MG63 (cell line): ENCODE data around the gene SPG7. TPM values are rescaled to one million over a fixed set of nuclear protein-coding genes. Genes with fewer than 3 reads are reported as not detected.

Source experiments
- DNase-seq: peaks from one replicate; pipeline ENCODE4 v3.0.0-alpha.2; 2020
- H3K27me3 ChIP-seq: fragments of 250-450 bp; sonication (Bioruptor Pico); 2 replicates; pipeline ENCODE4 v1.5.1; 2020; ENCODE audit warnings: mild to moderate bottlenecking, moderate library complexity
- H3K36me3 ChIP-seq: fragments of 250-450 bp; sonication (Bioruptor Pico); 2 replicates; pipeline ENCODE4 v1.5.1; 2020; ENCODE audit warnings: mild to moderate bottlenecking, moderate library complexity
- H3K4me3 ChIP-seq: fragments of 250-450 bp; sonication (Bioruptor Pico); 2 replicates; pipeline ENCODE4 v1.5.1; 2020; ENCODE audit warnings: mild to moderate bottlenecking, moderate library complexity
- H3K9me3 ChIP-seq: fragments of 250-450 bp; sonication (Bioruptor Pico); 2 replicates; pipeline ENCODE4 v1.5.1; 2020; ENCODE audit warnings: mild to moderate bottlenecking, moderate library complexity
- total RNA-seq: library from RNA; depleted of rRNA; stranded (reverse); fragments of >200 nt; shearing (Covaris generic); gene quantifications from 2 replicates; pipeline ENCODE4 v1.2.3, GENCODE V29; 2014; ENCODE audit warnings: low replicate concordance

SPG7 gene
- total RNA-seq, 1 experiment from 2014 or later = 52.8 TPM

- DNase-seq = no peak
Observed at GRCh38 chr16:89482150-89482816, 25.9 kb upstream of the SPG7 start.

GRCh38 chr16:89482817-89483205 lies 25.4 kb upstream of the SPG7 start:
- Histone ChIP-seq H3K4me3 (no peak overlapping the region), H3K27me3 (no peaks in the 10 kb centered on the region), H3K9me3 (no peaks in the 10 kb centered on the region), H3K36me3 (0 out of 2 replicates have a peak, but pooled peaks cover 4% of the 10 kb centered on the region)
- no peak for DNase-seq

More at GRCh38 chr16:89482150-89482816, 25.9 kb upstream of the SPG7 start:
- no peak overlapping the region for H3K4me3 ChIP-seq
- H3K36me3 ChIP-seq = 0 out of 2 replicates have a peak, but pooled peaks cover 4% of the 10 kb centered on the region
- no peaks in the 10 kb centered on the region for H3K27me3 ChIP-seq
- no peaks in the 10 kb centered on the region for H3K9me3 ChIP-seq

GRCh38 chr16:89484041-89484501 lies 24.1 kb upstream of the SPG7 start:
- Histone ChIP-seq H3K36me3 (0 out of 2 replicates have a peak, but pooled peaks cover 4% of the 10 kb centered on the region), H3K4me3 (no peak overlapping the region), H3K9me3 (no peaks in the 10 kb centered on the region), H3K27me3 (no peaks in the 10 kb centered on the region)
- no peak for DNase-seq

- Histone ChIP-seq H3K27me3 (no peaks in the 10 kb centered on the region), H3K4me3 (no peak overlapping the region), H3K36me3 (0 out of 2 replicates have a peak, but pooled peaks cover 4% of the 10 kb centered on the region), H3K9me3 (no peaks in the 10 kb centered on the region)
- DNase-seq = no peak
Observed at GRCh38 chr16:89484923-89485679, 23.1 kb upstream of the SPG7 start.

GRCh38 chr16:89485701-89486246 lies 22.4 kb upstream of the SPG7 start:
- no peak for DNase-seq
- no peaks in the 10 kb centered on the region for H3K9me3 ChIP-seq
- H3K27me3 ChIP-seq = no peaks in the 10 kb centered on the region
- no peak overlapping the region for H3K4me3 ChIP-seq
- 0 out of 2 replicates have a peak, but pooled peaks cover 4% of the 10 kb centered on the region for H3K36me3 ChIP-seq

- H3K9me3 ChIP-seq = no peaks in the 10 kb centered on the region
- H3K4me3 ChIP-seq = peak overlapping the region; percentile 58
- no peaks in the 10 kb centered on the region for H3K36me3 ChIP-seq
- no peaks in the 10 kb centered on the region for H3K27me3 ChIP-seq
- peak; percentile 85 for DNase-seq
Observed at GRCh38 chr16:89489040-89489897, 18.9 kb upstream of the SPG7 start.

- Histone ChIP-seq H3K9me3 (no peaks in the 10 kb centered on the region), H3K27me3 (no peaks in the 10 kb centered on the region), H3K4me3 (peak overlapping the region; percentile 58; the same call in 1 of the 2 replicates), H3K36me3 (no peaks in the 10 kb centered on the region)
- DNase-seq = no peak
Observed at GRCh38 chr16:89489898-89490438, 18.2 kb upstream of the SPG7 start.

- H3K4me3 ChIP-seq = peak within 1 kb of the TSS; percentile 89
- H3K9me3 ChIP-seq = no peaks in the 10 kb centered on the region
- H3K27me3 ChIP-seq = no peaks in the 10 kb centered on the region
- no peaks in the 10 kb centered on the region for H3K36me3 ChIP-seq
- DNase-seq = peak; percentile 98
Observed at GRCh38 chr16:89490439-89491237, 17.6 kb upstream of the SPG7 start, which contains the start of gene ANKRD11. ANKRD11 (minus strand) TSS chr16:89490561; CDS start chr16:89317019, 173,542 bp downstream.

- Histone ChIP-seq H3K9me3 (no peaks in the 10 kb centered on the region), H3K36me3 (no peaks in the 10 kb centered on the region), H3K4me3 (peak overlapping the region; percentile 89), H3K27me3 (no peaks in the 10 kb centered on the region)
- DNase-seq = no peak
Observed at GRCh38 chr16:89491238-89491869, 16.8 kb upstream of the SPG7 start.

GRCh38 chr16:89491974-89492687 lies 16.1 kb upstream of the SPG7 start:
- DNase-seq = no peak
- Histone ChIP-seq H3K9me3 (no peaks in the 10 kb centered on the region), H3K36me3 (no peaks in the 10 kb centered on the region), H3K4me3 (peak overlapping the region; percentile 89), H3K27me3 (no peaks in the 10 kb centered on the region)

- DNase-seq = no peak
- H3K36me3 ChIP-seq = no peaks in the 10 kb centered on the region
- no peaks in the 10 kb centered on the region for H3K27me3 ChIP-seq
- H3K9me3 ChIP-seq = no peaks in the 10 kb centered on the region
- H3K4me3 ChIP-seq = no peak overlapping the region
Observed at GRCh38 chr16:89493776-89494175, 14.4 kb upstream of the SPG7 start.

GRCh38 chr16:89495121-89495520 lies 13.1 kb upstream of the SPG7 start:
- no peak overlapping the region for H3K4me3 ChIP-seq
- DNase-seq = peak; percentile 26
- no peaks in the 10 kb centered on the region for H3K36me3 ChIP-seq
- no peaks in the 10 kb centered on the region for H3K9me3 ChIP-seq
- H3K27me3 ChIP-seq = no peaks in the 10 kb centered on the region

GRCh38 chr16:89498839-89499238 lies 9.4 kb upstream of the SPG7 start:
- Histone ChIP-seq H3K9me3 (no peaks in the 10 kb centered on the region), H3K27me3 (no peaks in the 10 kb centered on the region), H3K4me3 (no peak overlapping the region), H3K36me3 (no peaks in the 10 kb centered on the region)
- peak; percentile 68 for DNase-seq

GRCh38 chr16:89499767-89500166 lies 8.4 kb upstream of the SPG7 start:
- no peak overlapping the region for H3K4me3 ChIP-seq
- no peaks in the 10 kb centered on the region for H3K36me3 ChIP-seq
- no peaks in the 10 kb centered on the region for H3K9me3 ChIP-seq
- DNase-seq = no peak
- no peaks in the 10 kb centered on the region for H3K27me3 ChIP-seq
